HepG2 (cell line): ENCODE measurements around the gene CCND1. TPM values are rescaled to one million over a fixed set of nuclear protein-coding genes. Genes with fewer than 3 reads are reported as not detected.

Source experiments
- DPF2 ChIP-seq: sonication (generic); formaldehyde crosslinking; IDR thresholded peaks from 2 replicates; pipeline ENCODE4 v1.4.0; 2020; ENCODE audit warnings: mild to moderate bottlenecking, low read depth, missing genetic modification reagents, borderline replicate concordance
- E2F2 ChIP-seq: sonication (generic); formaldehyde crosslinking; IDR thresholded peaks from 2 replicates; pipeline ENCODE4 v1.4.0; 2020; ENCODE audit warnings: missing genetic modification reagents, borderline replicate concordance
- FLYWCH1 ChIP-seq: sonication (generic); formaldehyde crosslinking; IDR thresholded peaks from 2 replicates; pipeline ENCODE4 v1.8.1; 2023; ENCODE audit warnings: mild to moderate bottlenecking, missing genetic modification reagents
- HNF1A ChIP-seq, 2 experiments: sonication (generic) in 1 of 2; formaldehyde crosslinking in 1 of 2; IDR thresholded peaks; 2 replicates each; pipeline versions ENCODE4 v1.4.0 to v1.6.1; 2016 to 2020; ENCODE audit warnings: borderline replicate concordance in 1 of 2, low read depth in 1 of 2, mild to moderate bottlenecking in 1 of 2, missing genetic modification reagents in 1 of 2
- MNT ChIP-seq: fragments of 450-650 bp; IDR thresholded peaks from 2 replicates; pipeline ENCODE4 v1.6.1; 2016
- ZHX2 ChIP-seq, 2 experiments: sonication (generic) in 1 of 2; formaldehyde crosslinking in 1 of 2; IDR thresholded peaks; 2 replicates each; pipeline versions ENCODE4 v1.6.1 to v1.9.0; 2014 to 2022; ENCODE audit warnings: antibody characterized with exemption in 1 of 2, borderline replicate concordance in 1 of 2, inconsistent platforms in 1 of 2, low read depth in 1 of 2, missing genetic modification reagents in 1 of 2
- ZNF484 ChIP-seq: sonication (generic); formaldehyde crosslinking; IDR thresholded peaks from 2 replicates; pipeline ENCODE4 v1.5.1; 2020; ENCODE audit warnings: mild to moderate bottlenecking, low read depth, missing genetic modification reagents, borderline replicate concordance
- ZNF550 ChIP-seq: sonication (generic); formaldehyde crosslinking; IDR thresholded peaks from 2 replicates; pipeline ENCODE4 v1.4.0; 2020; ENCODE audit warnings: mild to moderate bottlenecking, missing genetic modification reagents, borderline replicate concordance
- ZNF580 ChIP-seq: IDR thresholded peaks from 2 replicates; pipeline ENCODE4 v1.6.1; 2016; ENCODE audit warnings: low read depth, borderline replicate concordance
- ZNF678 ChIP-seq: sonication (generic); formaldehyde crosslinking; IDR thresholded peaks from 2 replicates; pipeline ENCODE4 v1.4.0; 2020; ENCODE audit warnings: mild to moderate bottlenecking, missing genetic modification reagents
- ZNF704 ChIP-seq: sonication (generic); formaldehyde crosslinking; IDR thresholded peaks from 2 replicates; pipeline ENCODE4 v1.8.1; 2023; ENCODE audit warnings: mild to moderate bottlenecking, inconsistent platforms, moderate library complexity, missing genetic modification reagents, borderline replicate concordance
- polyA plus RNA-seq, 8 experiments: library from polyadenylated mRNA; depleted of rRNA in 3 of 8; stranded (reverse) in 7 of 8; unstranded in 1 of 8; fragments of >200 nt; fragmentation: Illumina TruSeq in 4 of 8; extraction: Trizol in 4 of 8; gene quantifications; 2 replicates each; pipeline versions ENCODE4 v1.2.1 to v1.2.3, GENCODE V29; 2011 to 2016; ENCODE audit warnings: low read depth in 4 of 8, missing spikeins in 1 of 8, mixed read lengths in 1 of 8; ENCODE audit not compliant: insufficient read depth in 1 of 8
- total RNA-seq, 5 experiments: library from RNA; depleted of rRNA; stranded (reverse); fragments of >200 nt; fragmentation: Illumina TruSeq; extraction: Trizol; gene quantifications; 2 replicates each; pipeline ENCODE4 v1.2.3, GENCODE V29; 2016; ENCODE audit warnings: low read depth in 1 of 5

Gene CCND1
- total and polyA plus RNA-seq, 2 of the 13 experiments (the other 11 are each of a cell fraction or from before 2014, with no cell fraction given): 107 to 136 TPM

- TF ChIP-seq ZHX2 (IDR thresholded peaks at IDR 0.05; ENCODE audit: low read depth): no peak
- TF ChIP-seq ZHX2 (CRISPR knock-in tag; IDR thresholded peaks at IDR 0.05; ENCODE audit: borderline replicate concordance): no peak
- no peak for TF ChIP-seq FLYWCH1 (CRISPR knock-in tag)
- TF ChIP-seq E2F2 (CRISPR knock-in tag): no peak
- no peak for TF ChIP-seq HNF1A (IDR thresholded peaks at IDR 0.05; ENCODE audit: low read depth)
- TF ChIP-seq HNF1A (CRISPR knock-in tag; IDR thresholded peaks at IDR 0.05; ENCODE audit: borderline replicate concordance): 0 out of 2 replicates have a peak, but pooled peaks have one; percentile 40
- TF ChIP-seq DPF2 (CRISPR knock-in tag): no peak
- peak; percentile 65; the same call in 1 of the 2 replicates for TF ChIP-seq ZNF580 (CRISPR knock-in tag)
- no peak for TF ChIP-seq ZNF678 (CRISPR knock-in tag)
- TF ChIP-seq ZNF704: no peak; the same call in 1 of the 2 replicates
- TF ChIP-seq MNT: no peak
- TF ChIP-seq ZNF484 (CRISPR knock-in tag): no peak
- TF ChIP-seq ZNF550 (CRISPR knock-in tag): no peak
Measured at GRCh38 chr11:69638941-69639681, 1.8 kb upstream of the CCND1 start (continued).
